BE2C (cell line): Measurements from ENCODE around the gene SCRT2.

Source experiments
- DNase-seq: peaks from one replicate; pipeline ENCODE4 v3.0.0-alpha.2; 2020
- H3K27me3 ChIP-seq: fragments of 250-450 bp; sonication (Bioruptor Pico); 2 replicates; pipeline ENCODE4 v1.5.1; 2020; ENCODE audit warnings: mild to moderate bottlenecking
- H3K36me3 ChIP-seq: fragments of 250-450 bp; sonication (Bioruptor Pico); 2 replicates; pipeline ENCODE4 v1.5.1; 2020; ENCODE audit warnings: mild to moderate bottlenecking
- H3K4me1 ChIP-seq: fragments of 250-450 bp; sonication (Bioruptor Pico); 2 replicates; pipeline ENCODE4 v1.5.1; 2020
- H3K4me3 ChIP-seq: 2 replicates; pipeline ENCODE4 v1.5.1; 2011; ENCODE audit warnings: low read depth, low read length
- H3K9me3 ChIP-seq: fragments of 250-450 bp; sonication (Bioruptor Pico); 2 replicates; pipeline ENCODE4 v1.5.1; 2020
- TF ChIP-seq, protein P1 (sequence below): IDR thresholded peaks from 2 replicates; pipeline ENCODE4 v1.5.1; 2012; ENCODE audit warnings: mild to moderate bottlenecking, low read depth, low read length

Gene SCRT2

DNA sequence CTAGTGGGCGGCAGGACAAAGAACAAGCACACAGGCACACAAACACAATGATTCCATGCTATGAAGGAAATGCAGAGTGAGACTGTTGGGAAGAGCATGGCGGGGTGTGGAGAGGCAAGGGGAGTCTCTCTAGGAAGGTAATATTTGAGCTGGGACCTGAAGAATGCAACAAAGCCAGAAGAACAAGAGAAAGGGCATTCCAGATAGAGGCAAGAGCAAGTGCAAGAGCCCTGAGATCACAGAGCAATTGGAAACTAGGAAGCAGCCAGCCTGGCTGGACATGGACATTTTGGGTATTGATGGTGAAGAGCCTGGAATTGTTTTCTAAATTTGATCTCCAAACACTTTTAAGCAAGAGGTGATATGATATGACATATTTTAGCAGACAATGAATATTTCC, 38.0 kb downstream of the SCRT2 start:
- TF ChIP-seq, protein P1, sequence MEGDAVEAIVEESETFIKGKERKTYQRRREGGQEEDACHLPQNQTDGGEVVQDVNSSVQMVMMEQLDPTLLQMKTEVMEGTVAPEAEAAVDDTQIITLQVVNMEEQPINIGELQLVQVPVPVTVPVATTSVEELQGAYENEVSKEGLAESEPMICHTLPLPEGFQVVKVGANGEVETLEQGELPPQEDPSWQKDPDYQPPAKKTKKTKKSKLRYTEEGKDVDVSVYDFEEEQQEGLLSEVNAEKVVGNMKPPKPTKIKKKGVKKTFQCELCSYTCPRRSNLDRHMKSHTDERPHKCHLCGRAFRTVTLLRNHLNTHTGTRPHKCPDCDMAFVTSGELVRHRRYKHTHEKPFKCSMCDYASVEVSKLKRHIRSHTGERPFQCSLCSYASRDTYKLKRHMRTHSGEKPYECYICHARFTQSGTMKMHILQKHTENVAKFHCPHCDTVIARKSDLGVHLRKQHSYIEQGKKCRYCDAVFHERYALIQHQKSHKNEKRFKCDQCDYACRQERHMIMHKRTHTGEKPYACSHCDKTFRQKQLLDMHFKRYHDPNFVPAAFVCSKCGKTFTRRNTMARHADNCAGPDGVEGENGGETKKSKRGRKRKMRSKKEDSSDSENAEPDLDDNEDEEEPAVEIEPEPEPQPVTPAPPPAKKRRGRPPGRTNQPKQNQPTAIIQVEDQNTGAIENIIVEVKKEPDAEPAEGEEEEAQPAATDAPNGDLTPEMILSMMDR, result no peak
- Histone ChIP-seq H3K27me3 (no peaks in the 10 kb centered on the region), H3K4me3 (no peak overlapping the region), H3K36me3 (no peaks in the 10 kb centered on the region), H3K9me3 (no peaks in the 10 kb centered on the region), H3K4me1 (no peaks in the 10 kb centered on the region)
- no peak for DNase-seq

DNA sequence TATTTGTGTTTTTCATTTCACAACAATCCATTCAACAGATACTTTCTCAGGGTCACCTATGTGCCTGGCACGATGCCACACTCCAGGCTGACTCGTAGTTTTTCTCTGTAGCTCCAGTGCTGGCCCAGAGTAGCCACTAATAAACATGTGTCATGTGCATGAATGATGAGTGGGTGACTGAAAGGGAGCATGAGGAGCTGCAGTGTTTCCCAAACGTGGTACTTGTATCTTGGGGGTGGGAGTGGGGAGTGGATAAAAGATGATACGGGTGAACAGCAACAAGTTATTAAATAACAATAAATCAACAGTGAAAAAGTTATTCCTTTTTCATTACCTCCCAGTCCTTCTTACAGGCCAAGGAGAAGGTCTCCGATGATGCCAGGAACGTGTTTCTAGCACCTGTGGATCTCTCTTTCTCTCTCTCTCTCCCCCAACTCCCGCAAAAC, 39.7 kb downstream of the SCRT2 start:
- no peak for DNase-seq

DNA sequence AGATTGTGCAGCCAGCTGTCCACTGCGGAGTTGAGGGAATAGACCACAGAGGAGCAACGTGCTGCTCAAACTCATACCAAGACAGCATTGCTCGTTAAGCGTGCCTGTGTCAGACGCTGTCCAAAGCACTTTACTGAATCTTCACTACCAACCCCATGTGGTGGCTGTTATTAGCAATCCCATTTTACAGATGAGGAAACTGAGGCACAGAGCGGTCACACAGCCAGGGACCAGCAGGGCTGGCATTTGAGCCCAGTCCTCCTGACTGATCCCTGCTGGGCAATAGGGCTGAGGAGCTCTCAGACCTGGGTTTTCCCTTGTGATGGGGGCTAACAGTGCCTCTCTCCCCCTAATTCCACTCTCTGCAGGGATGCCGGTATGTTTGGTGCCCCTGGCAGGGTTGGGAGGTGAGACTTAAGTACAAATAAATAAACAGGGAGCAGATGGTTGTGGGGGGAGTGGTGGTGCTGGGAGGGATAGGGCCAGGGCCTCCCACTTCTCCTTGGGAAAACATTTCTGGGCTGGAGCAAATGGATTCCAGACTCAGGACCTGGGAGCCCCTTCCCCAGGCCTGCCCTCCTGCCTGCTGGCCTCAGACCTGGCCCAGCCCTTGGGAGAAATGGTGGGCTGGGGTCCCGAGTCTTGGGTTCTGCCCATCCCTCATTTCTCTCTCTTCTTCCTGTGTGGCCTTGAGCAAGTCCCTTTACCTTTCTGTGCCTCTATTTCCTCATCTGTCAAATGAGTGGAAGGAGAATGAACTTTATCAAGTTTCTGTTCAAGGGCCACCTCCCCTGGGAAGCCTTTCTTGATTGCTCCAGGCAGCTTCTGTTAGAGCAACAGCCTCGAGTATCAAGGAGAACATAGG, 40.3 kb downstream of the SCRT2 start:
- TF ChIP-seq, protein P1, result no peak
- no peaks in the 10 kb centered on the region for H3K27me3 ChIP-seq

More for the DNA sequence above, 39.7 kb downstream of the SCRT2 start:
- no peak overlapping the region for H3K4me3 ChIP-seq
- TF ChIP-seq, protein P1, result no peak
- no peaks in the 10 kb centered on the region for H3K27me3 ChIP-seq
- H3K4me1 ChIP-seq, result no peaks in the 10 kb centered on the region
- H3K9me3 ChIP-seq, result no peaks in the 10 kb centered on the region
- no peaks in the 10 kb centered on the region for H3K36me3 ChIP-seq

DNA sequence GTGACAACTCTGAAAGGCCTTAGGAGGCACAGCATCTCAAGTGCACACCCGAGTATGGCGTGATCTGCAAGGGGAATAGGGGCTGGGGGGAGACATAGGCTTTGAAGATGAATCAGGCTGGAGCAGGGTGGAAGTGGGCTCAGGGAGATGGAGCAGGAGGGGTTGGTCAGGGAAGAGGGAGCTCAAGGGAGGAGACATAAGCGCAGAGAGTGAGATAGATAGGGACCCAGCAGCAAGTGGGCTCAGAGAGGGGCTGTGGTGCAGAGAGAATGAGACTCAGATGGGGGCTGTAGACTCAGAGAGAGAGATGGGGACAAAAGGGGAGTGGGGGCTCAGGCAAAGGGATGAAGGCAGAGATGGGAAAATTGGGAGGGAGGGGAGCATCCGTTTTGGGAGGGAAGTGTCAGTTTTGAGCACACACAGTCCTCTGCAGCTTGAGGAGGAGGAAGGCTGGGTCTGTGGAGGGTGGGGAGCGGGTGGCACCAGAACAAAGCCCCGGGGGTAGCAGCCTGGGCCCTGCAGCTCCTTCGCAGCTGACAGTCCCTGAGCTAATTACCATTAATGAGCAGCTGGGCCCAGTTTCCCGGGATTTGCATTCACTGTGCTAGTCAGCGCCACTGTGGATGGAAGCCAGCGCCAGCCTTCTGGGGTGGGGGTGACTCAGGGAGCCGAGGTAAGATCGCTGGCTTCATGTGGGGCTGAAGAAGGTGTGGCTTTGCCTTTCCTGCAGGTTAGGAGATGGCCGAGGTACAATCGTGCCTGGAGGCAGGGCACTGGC, 41.3 kb downstream of the SCRT2 start:
- H3K36me3 ChIP-seq, result no peaks in the 10 kb centered on the region
- DNase-seq, result no peak
- no peak overlapping the region for H3K4me3 ChIP-seq
- TF ChIP-seq, protein P1, result no peak
- no peaks in the 10 kb centered on the region for H3K4me1 ChIP-seq
- no peaks in the 10 kb centered on the region for H3K9me3 ChIP-seq
- H3K27me3 ChIP-seq, result no peaks in the 10 kb centered on the region

More for the DNA sequence above, 40.3 kb downstream of the SCRT2 start:
- Histone ChIP-seq H3K36me3 (no peaks in the 10 kb centered on the region), H3K4me3 (no peak overlapping the region), H3K4me1 (no peaks in the 10 kb centered on the region), H3K9me3 (no peaks in the 10 kb centered on the region)
- DNase-seq, result no peak

DNA sequence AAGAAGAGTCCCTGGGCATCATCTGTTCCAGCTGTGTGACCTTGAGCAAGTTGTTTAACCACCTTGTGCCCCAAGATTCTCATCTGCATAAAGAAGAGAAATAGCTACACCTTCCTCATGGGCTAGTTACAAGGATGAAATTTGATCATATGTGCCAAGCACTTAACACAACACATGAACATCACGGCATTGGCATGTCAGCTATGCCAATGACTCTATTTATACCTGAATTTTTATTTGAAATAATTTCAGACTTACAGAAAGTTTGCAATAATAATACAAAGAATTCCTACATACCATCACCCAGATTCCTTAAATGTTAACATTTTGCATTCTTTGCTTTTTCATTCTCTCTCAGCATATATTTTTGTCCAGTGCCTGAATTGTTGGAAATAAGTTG, 44.5 kb downstream of the SCRT2 start:
- Histone ChIP-seq H3K4me1 (no peaks in the 10 kb centered on the region), H3K9me3 (no peaks in the 10 kb centered on the region), H3K4me3 (no peak overlapping the region), H3K36me3 (no peaks in the 10 kb centered on the region), H3K27me3 (no peaks in the 10 kb centered on the region)
- no peak for DNase-seq
- TF ChIP-seq, protein P1, result no peak
